HG03066 (cell line): ENCODE results near the gene LRRK2.
A peak's percentile ranks its signal among the peaks of the same experiment; 100 is the strongest.

Experiments used
- ATAC-seq: cut with Tn5 transposase; IDR thresholded peaks from one replicate; pipeline ENCODE4 v1.9.1; 2021; ENCODE audit warnings: low read depth; ENCODE audit not compliant: unreplicated experiment

LRRK2 gene

GRCh38 chr12:40312196-40312595 lies 87.4 kb downstream of the LRRK2 start:
- no peak for ATAC-seq

DNA sequence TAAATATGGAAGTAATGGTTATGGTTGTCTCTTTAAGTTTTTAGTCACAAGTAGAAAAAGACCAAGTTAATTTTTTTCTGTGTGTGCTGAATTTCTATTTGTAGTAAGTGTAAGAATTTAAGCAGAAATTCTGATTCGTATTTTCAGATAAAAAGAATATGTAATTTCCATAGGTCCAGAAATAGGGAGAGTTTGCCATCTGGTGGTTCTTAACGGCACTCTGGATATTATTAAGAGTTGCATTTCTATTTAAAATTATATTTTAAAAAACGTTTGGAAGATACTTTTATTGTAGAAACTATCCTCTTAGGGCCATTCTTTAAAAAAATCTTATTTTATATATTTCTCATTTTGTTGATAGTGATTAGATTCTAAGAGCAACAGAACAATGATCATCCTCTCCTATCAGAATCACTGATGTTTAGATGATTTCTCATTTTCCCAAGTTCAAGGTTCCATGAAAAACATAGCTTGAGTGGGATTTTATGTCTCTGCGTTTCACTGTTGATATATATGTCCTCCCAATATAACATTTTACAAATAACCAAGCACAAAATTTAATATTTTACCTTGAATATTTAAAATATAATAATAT lies 88.3 kb downstream of the LRRK2 start:
- ATAC-seq: no peak

DNA sequence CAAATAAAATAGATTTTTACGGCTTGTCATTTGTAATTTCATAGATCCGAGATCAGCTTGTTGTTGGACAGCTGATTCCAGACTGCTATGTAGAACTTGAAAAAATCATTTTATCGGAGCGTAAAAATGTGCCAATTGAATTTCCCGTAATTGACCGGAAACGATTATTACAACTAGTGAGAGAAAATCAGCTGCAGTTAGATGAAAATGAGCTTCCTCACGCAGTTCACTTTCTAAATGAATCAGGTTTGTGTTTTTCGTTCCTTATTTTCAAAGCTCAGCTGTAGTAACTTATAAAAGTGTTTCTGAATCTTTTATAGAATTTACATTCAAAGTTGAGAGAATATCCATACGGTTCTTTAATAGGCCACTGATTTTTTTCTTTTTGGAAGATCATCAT lies 89.1 kb downstream of the LRRK2 start:
- no peak for ATAC-seq

- no peak for ATAC-seq
Observed at GRCh38 chr12:40314927-40315326, 90.1 kb downstream of the LRRK2 start.

DNA sequence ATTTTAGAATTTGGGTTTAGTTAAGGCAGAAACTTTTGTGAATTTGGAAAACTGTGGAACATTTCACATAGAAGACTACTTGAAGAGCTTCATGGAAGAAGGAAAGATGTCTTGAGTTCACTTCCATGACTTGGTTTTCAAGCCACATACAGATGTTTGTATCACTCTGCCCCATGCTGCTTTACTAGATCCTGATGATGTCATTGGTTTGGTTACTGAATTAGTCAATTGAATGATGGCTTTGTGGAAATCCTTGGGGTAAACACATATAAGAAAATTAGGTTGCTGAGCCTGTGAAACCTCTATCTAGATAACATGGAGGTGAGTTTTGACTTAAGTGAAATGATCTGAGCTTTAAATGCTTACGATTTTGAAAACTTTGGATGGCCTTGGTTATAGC lies 90.6 kb downstream of the LRRK2 start:
- ATAC-seq: no peak

GRCh38 chr12:40324261-40324660 lies 99.5 kb downstream of the LRRK2 start:
- no peak for ATAC-seq

- no peak for ATAC-seq
Observed at GRCh38 chr12:40325349-40325960, 100.7 kb downstream of the LRRK2 start.

DNA sequence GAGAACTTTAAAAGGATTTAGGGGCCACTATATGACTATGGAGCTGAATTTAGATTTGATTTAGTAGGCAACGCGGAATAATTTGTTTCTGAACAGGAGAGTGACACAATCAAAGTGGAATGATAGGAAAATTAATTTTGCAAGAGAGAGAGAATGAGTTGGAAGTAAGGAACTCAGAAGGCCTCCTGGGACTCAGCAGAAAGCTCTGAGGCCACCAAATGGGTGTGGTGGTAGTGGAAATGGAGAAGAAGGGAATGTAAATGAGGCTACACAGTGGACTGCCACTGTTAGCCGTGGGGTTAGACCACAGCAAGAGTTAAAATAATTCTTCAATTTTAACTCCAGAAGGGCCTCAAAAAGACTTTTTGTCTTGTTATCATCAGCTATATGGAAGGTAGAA lies 102.7 kb downstream of the LRRK2 start:
- no peak for ATAC-seq

- ATAC-seq: no peak
Observed at GRCh38 chr12:40330180-40330579, 105.4 kb downstream of the LRRK2 start.

GRCh38 chr12:40331886-40332285 lies 107.1 kb downstream of the LRRK2 start:
- ATAC-seq: no peak

DNA sequence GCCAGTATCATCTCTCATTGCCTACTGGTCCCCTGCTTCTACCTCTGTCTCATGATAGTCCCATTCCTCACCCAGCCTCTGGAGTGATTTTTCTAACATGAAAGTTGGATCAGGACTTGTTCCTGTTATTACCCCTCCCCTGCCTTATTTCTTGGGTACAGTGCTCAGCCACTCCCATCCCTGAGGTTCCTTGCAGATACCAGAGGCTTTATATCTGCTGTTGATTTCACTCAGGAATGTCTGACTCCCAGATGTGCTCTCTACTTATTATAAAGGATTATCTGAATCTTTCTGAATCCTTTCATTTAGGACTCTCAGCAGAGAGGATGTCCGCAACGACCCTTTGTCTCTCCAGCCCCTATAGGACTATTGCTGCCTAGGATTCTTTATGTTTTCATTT lies 111.2 kb downstream of the LRRK2 start:
- ATAC-seq: no peak

GRCh38 chr12:40336573-40337199 lies 111.9 kb downstream of the LRRK2 start:
- no peak for ATAC-seq

GRCh38 chr12:40338071-40338470 lies 113.3 kb downstream of the LRRK2 start:
- ATAC-seq: no peak

DNA sequence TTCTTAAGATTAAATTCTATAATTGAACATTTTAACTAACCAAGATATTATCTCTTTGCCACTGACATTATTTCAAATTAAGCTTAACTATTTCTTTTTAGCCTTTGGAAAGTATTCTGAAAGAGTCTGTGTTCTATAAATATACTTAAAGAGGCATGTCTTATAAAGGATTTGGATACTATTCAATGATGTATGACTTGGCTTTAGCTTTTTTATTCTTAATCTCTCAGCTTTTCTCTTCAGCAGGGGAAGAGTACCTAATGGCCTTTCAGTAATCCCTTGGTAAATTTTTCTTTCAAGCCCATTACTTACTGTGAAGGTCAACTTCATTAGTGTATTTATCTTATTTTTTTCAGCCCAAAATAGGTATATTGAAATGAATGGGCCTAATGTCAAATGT lies 113.8 kb downstream of the LRRK2 start:
- ATAC-seq: no peak

DNA sequence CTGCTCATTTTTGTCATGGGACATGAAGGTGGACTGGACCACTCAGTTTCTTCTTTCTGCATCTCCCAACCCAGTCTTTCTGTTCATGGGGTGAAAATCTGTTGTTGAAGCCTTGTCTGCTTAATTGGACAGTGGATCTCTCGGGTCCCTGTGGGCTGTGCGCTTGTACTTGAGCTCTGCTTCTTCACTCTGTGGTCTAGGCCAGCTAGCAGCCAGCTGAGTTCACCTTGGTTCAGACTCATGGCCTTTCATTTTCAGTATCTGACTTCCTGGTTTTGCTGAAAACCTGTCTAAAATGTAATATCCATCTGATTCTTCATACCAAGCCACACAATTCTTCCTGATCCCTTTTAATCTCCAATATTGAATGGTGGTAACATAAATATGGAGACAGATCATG lies 117.2 kb downstream of the LRRK2 start:
- ATAC-seq: no peak

DNA sequence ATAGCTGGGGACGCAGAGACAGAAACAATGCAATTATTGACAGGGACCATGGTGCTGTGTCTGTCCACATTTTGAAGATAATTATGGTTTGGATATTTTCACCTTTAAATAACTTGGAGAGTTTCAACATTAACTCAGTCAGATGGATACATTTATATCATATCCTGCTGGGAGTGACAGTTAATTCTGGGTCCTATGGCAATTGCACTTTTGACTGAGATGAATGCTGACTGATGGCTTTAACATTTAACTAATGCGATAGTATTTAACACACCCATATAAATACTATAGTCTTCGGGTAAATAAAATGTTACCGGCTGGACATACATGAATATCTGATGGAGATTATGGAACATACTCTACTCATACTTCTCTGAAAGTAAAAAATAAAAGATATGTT lies 118.3 kb downstream of the LRRK2 start:
- ATAC-seq: no peak

DNA sequence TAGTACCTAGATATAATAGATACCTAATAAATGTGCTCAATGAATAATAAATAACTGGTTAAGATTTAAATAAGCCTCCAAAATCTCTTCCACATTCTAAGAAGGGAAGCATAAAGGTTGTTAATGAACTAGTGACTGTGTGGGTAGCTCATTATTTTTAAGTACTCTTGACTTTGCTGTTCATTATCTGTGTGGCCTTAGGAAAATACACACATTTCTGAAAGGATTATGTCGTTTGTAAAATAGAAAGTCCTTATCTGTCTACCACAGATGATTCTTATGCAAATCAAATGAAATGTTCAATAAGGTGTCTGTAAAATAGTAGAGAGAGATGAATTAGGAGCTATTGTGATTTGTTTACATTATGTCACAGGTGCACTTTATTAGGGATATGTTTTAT lies 119.5 kb downstream of the LRRK2 start:
- ATAC-seq: no peak

GRCh38 chr12:40351976-40352375 lies 127.2 kb downstream of the LRRK2 start:
- no peak for ATAC-seq

GRCh38 chr12:40375076-40375475 lies 150.3 kb downstream of the LRRK2 start:
- no peak for ATAC-seq

- no peak for ATAC-seq
Observed at GRCh38 chr12:40376533-40377267, 151.9 kb downstream of the LRRK2 start.

- no peak for ATAC-seq
Observed at GRCh38 chr12:40378691-40379090, 153.9 kb downstream of the LRRK2 start.

DNA sequence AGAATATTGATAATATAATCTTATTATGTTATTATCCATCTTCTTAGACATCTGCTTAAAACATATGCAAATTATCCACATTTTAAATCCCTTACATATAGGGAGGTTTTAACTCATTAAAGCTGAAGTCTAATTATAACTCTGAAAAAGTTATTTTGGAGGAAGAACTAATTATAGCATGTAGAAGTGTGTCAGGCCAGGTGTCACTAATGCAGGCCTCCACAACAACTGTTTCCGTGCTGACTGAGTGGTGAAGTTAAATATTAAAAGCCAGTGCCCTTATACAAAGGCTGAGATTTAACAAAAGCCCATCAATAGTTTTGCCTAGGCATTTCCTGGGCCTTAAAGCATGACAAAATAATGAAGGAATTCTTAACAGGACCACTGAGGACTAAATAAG lies 157.4 kb downstream of the LRRK2 start:
- peak; percentile 77 for ATAC-seq
